Subcutaneous preadipocyte (primary cell): Measurements from ENCODE around the gene TTC34. TPM values are rescaled to one million over a fixed set of nuclear protein-coding genes. Genes with fewer than 3 reads are reported as not detected.

ENCODE experiments used
- total RNA-seq: library from RNA; depleted of rRNA; stranded (reverse); fragments of >200 nt; gene quantifications from 2 replicates; pipeline ENCODE4 v1.2.3, GENCODE V29; 2012

Gene TTC34
- total RNA-seq, result 0.20 and 0.37 TPM in 2 replicates

GRCh38 chr1:2801535-2802291 is at the start of gene TTC34:
Gene TTC34, minus strand, starts transcription at chr1:2801693. Its CDS starts 866 bp downstream, at chr1:2800827.

GRCh38 chr1:2632561-2633361 is 168.7 kb downstream of the TTC34 start, which contains the start of gene MMEL1:
Gene MMEL1, minus strand, starts transcription at chr1:2633016. Its CDS starts 3,532 bp downstream, at chr1:2629484.

GRCh38 chr1:2586154-2587070 is 215.1 kb downstream of the TTC34 start, which contains the start of gene PRXL2B:
Gene PRXL2B, plus strand, starts transcription at chr1:2586777. Its CDS starts 109 bp downstream, at chr1:2586886.

Other genes starting within 250 kb of the TTC34 start
- 8.6 and 11.4 TPM in 2 replicates for gene TNFRSF14, start 245.3 kb downstream of the TTC34 start, total RNA-seq
- 11.0 and 16.8 TPM in 2 replicates for gene PRXL2B, start 214.9 kb downstream of the TTC34 start, total RNA-seq
- not detected in 2 replicates for gene MMEL1, start 168.7 kb downstream of the TTC34 start, total RNA-seq
- gene ACTRT2, start 219.8 kb upstream of the TTC34 start, total RNA-seq, result not detected in 2 replicates